ENCODE measurements around the gene ACOT13. TPM values are rescaled to one million over a fixed set of nuclear protein-coding genes. Genes with fewer than 3 reads are reported as not detected.

ACOT13 gene
- total and polyA plus RNA-seq, 2 of the 4 experiments (the other 2 are of a cell fraction): 3.6 to 25.7 TPM

DNA sequence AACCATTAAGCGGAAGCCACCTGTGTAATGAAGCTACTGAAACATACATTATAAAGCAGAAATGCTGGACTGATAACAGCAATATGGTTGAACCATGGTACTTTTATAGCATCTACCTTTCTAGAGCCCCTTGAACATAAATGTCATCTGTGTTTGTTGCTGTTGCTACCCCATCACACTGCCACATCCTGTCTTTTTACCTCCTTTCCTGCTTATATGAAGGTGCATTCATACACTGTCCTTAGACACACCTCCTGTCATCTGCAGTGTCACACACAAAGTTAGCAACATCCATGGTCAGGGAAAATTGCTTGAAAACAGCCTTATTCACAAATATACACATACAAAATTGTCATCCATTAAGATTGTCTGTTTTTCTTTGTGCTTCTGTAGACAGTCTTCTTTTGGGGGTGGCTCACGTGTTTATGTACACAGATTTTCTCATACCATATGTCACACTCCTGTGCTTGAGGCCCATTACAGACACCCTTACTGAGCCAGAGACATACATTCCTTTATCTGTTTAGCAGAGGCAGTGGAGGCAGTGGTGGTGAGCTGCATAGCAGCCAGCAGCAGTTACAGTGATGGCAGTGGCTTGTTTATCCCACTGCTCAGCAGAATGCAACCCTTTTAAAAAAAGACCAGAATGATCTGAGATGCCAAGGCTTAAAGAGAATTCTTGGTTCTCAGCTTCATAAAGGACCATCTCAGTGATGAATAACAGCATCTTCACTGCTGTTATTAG lies 26.1 kb downstream of the ACOT13 start:
- ATAC-seq (ENCODE audit: low read depth) (peak; percentile 81), DNase-seq (no peak)
- H3K9me3 ChIP-seq (ENCODE audit: control insufficient read depth, insufficient read depth, low read length): no peaks in the 10 kb centered on the region
- dilution Hi-C loops (cut with HindIII; ENCODE audit: low sequenced_read_pairs, unreplicated experiment): no loop called here
- TF ChIP-seq FOS (IDR thresholded peaks at IDR 0.05; ENCODE audit: low read depth, low read length) (no peak), NFE2L2 (IDR thresholded peaks at IDR 0.05; ENCODE audit: low read depth, low read length) (no peak), CHD1 (IDR thresholded peaks at IDR 0.05; ENCODE audit: low read depth, low read length) (no peak), RFX5 (IDR thresholded peaks at IDR 0.05; ENCODE audit: low read depth, low read length) (no peak)
- no peak overlapping the region for H2BK5ac ChIP-seq (ENCODE audit: low read depth, low read length, poor library complexity, severe bottlenecking)
- BruUV-seq (replicated peaks): no TSS peak
- no peaks in the 10 kb centered on the region for H3K79me1 ChIP-seq (ENCODE audit: low read depth in 1 of 2, low read length in 2 of 2)
- no peak overlapping the region for H3K9ac ChIP-seq (ENCODE audit: low read depth, low read length)
- H3K56ac ChIP-seq (ENCODE audit: extremely low read depth, insufficient read depth, low read length): no peak overlapping the region
- in situ Hi-C loops (cut with MboI; ENCODE audit: low sequenced_read_pairs): loop anchor here (10.0 kb wide), 1 partner anchor 258 kb away; no protein-coding TSS in a partner anchor
- no peak overlapping the region for H2AK5ac ChIP-seq (ENCODE audit: low read depth, low read length)
- no peaks in the 10 kb centered on the region for H4K20me1 ChIP-seq (ENCODE audit: insufficient read depth, low read length)
- no peak overlapping the region for H2BK15ac ChIP-seq (ENCODE audit: low read depth, low read length)
- H3K18ac ChIP-seq (ENCODE audit: low read depth, low read length): no peak overlapping the region
- POLR2A ChIA-PET (ENCODE audit: unreplicated experiment): no interaction called here
- no peak overlapping the region for H3K23ac ChIP-seq (ENCODE audit: low read depth, low read length)
- CTCF ChIA-PET: interaction anchor here (0.6 kb wide), 1 partner anchor 74 kb away, joined by 3 read pairs; no protein-coding TSS in a partner anchor
- H3K36me3 ChIP-seq (ENCODE audit: control insufficient read depth, insufficient read depth, low read length): no peaks in the 10 kb centered on the region
- no peak overlapping the region for H3K4me3 ChIP-seq (ENCODE audit: insufficient read depth, low read depth, low read length)
- no peaks in the 10 kb centered on the region for H3K27me3 ChIP-seq (ENCODE audit: control insufficient read depth, insufficient read depth, low read length)
- no peak overlapping the region for H3K27ac ChIP-seq (ENCODE audit: insufficient read depth, low read length)
- no peak overlapping the region for H2AFZ ChIP-seq (replicated peaks; ENCODE audit: low read length, poor library complexity)
- no CpG with 5 or more reads among the region's 2 CpGs for WGBS, 2 experiments (ENCODE audit: extremely low coverage in 2 of 2, insufficient read length in 1 of 2)
- intact Hi-C loops (cut with micrococcal nuclease): loop anchor here (10.0 kb wide), 1 partner anchor 408 kb away; no protein-coding TSS in a partner anchor
- no peak overlapping the region for H4K8ac ChIP-seq (ENCODE audit: low read depth in 2 of 2, low read length in 2 of 2)
- H2BK20ac ChIP-seq (ENCODE audit: low read depth, low read length): no peak overlapping the region
- H3K14ac ChIP-seq (replicated peaks; ENCODE audit: low read depth, low read length): no peak overlapping the region
- no peak overlapping the region for H2AK9ac ChIP-seq (replicated peaks; ENCODE audit: low read depth, low read length, poor library complexity)
- no peak overlapping the region for H2BK120ac ChIP-seq (ENCODE audit: low read depth, low read length)
- H4K5ac ChIP-seq (ENCODE audit: low read depth, low read length): no peak overlapping the region
- no peaks in the 10 kb centered on the region for H3K9me1 ChIP-seq (ENCODE audit: insufficient read depth, low read length)
- no peak overlapping the region for H3K4ac ChIP-seq (ENCODE audit: low read depth, low read length)
- H3K4me1 ChIP-seq (ENCODE audit: control insufficient read depth, insufficient read depth, low read length): no peaks in the 10 kb centered on the region
- no peak overlapping the region for H3K4me2 ChIP-seq (ENCODE audit: low read depth, low read length)
- no peak overlapping the region for H4K91ac ChIP-seq (ENCODE audit: insufficient read depth, low read depth, low read length)
